ENCODE results near the gene H3-3A. TPM values are rescaled to one million over a fixed set of nuclear protein-coding genes. Genes with fewer than 3 reads are reported as not detected.

Gene H3-3A
- total RNA-seq, 1 experiment from 2014 or later, result 635 TPM

DNA sequence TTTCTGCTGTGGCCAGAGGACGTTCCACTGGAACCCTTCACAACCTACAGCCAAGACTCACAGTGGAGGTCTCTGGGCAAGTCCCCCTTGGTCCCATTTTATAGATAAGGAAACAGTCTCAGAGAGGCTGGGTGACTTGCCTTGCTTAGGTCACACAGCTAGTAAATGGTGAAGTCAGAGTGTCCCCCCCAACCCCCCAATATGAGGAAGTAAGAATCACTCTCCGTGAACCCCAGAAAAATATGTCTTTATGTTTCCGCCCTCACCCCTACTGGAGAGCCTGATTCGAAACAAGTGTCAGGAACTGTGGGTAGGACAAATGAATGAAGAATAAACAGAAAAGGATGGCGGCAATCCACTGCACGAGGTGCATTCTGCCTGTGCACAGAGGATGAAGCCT lies 56.7 kb downstream of the H3-3A start:
- H3K36me3 Mint-ChIP-seq (ENCODE audit: insufficient read depth, unreplicated experiment), result peaks cover 5% of the 10 kb centered on the region
- TF ChIP-seq, protein P1, sequence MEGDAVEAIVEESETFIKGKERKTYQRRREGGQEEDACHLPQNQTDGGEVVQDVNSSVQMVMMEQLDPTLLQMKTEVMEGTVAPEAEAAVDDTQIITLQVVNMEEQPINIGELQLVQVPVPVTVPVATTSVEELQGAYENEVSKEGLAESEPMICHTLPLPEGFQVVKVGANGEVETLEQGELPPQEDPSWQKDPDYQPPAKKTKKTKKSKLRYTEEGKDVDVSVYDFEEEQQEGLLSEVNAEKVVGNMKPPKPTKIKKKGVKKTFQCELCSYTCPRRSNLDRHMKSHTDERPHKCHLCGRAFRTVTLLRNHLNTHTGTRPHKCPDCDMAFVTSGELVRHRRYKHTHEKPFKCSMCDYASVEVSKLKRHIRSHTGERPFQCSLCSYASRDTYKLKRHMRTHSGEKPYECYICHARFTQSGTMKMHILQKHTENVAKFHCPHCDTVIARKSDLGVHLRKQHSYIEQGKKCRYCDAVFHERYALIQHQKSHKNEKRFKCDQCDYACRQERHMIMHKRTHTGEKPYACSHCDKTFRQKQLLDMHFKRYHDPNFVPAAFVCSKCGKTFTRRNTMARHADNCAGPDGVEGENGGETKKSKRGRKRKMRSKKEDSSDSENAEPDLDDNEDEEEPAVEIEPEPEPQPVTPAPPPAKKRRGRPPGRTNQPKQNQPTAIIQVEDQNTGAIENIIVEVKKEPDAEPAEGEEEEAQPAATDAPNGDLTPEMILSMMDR (IDR thresholded peaks at IDR 0.05; ENCODE audit: unreplicated experiment), result no peak
- H3K27me3 Mint-ChIP-seq (ENCODE audit: insufficient read depth, unreplicated experiment), result no peaks in the 10 kb centered on the region
- POLR2A ChIA-PET, result interaction anchor here (1.0 to 5.4 kb wide), 4 partner anchors 9 to 56 kb away, joined by 5 to 54 read pairs (median 18); partner anchors contain the start of gene H3-3A
- no peak overlapping the region for H3K27ac Mint-ChIP-seq (ENCODE audit: low read depth, unreplicated experiment)
- H3K9me3 Mint-ChIP-seq (ENCODE audit: unreplicated experiment), result no peaks in the 10 kb centered on the region
- intact Hi-C loops (cut with micrococcal nuclease), result no loop called here
- DNase-seq (ENCODE audit: unreplicated experiment), result no peak
- CTCF ChIA-PET, result interaction anchor here (0.6 to 6.3 kb wide), 16 partner anchors 9 to 645 kb away, joined by 3 to 131 read pairs (median 3); no protein-coding TSS in a partner anchor
- no TSS peak for BruUV-seq (replicated peaks)
- no peak overlapping the region for H3K4me3 Mint-ChIP-seq (ENCODE audit: unreplicated experiment)
- H3K4me1 Mint-ChIP-seq (ENCODE audit: insufficient read depth, unreplicated experiment), result peaks cover 16% of the 10 kb centered on the region

DNA sequence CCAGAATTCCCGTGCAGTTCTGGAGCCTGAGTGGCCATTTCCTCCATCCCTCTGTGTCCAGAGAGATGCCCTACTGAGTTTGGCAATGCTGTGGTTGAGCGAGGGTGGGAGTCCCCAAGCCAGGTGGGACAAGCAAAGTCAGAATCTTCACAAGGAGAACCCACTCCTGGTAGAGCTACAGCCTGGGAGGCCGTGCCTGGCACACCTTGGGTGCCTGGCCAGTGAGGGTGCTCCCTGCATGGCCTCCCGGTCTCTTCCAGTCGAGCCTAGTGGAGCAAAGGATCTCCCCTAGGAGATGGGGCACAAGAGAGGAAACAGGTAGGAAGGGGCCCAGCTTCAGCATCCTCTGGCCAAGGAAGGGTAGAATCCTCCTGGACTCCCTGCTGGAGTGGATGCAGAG lies 57.9 kb downstream of the H3-3A start:
- H3K27ac Mint-ChIP-seq (ENCODE audit: low read depth, unreplicated experiment), result no peak overlapping the region
- no peaks in the 10 kb centered on the region for H3K9me3 Mint-ChIP-seq (ENCODE audit: unreplicated experiment)
- H3K36me3 Mint-ChIP-seq (ENCODE audit: insufficient read depth, unreplicated experiment), result peaks cover 5% of the 10 kb centered on the region
- BruUV-seq (replicated peaks), result no TSS peak
- DNase-seq (ENCODE audit: unreplicated experiment), result no peak
- peaks cover 28% of the 10 kb centered on the region for H3K4me1 Mint-ChIP-seq (ENCODE audit: insufficient read depth, unreplicated experiment)
- H3K27me3 Mint-ChIP-seq (ENCODE audit: insufficient read depth, unreplicated experiment), result no peaks in the 10 kb centered on the region
- peak overlapping the region; percentile 65 for H3K4me3 Mint-ChIP-seq (ENCODE audit: unreplicated experiment)
- TF ChIP-seq, protein P1 (IDR thresholded peaks at IDR 0.05; ENCODE audit: unreplicated experiment), result no peak
- intact Hi-C loops (cut with micrococcal nuclease), result loop anchor here (5.0 kb wide), 3 partner anchors 38 to 143 kb away; partner anchors contain the start of gene SDE2
- ChIA-PET POLR2A (interaction anchor here (0.7 to 5.4 kb wide), 9 partner anchors 9 to 288 kb away, joined by 3 to 54 read pairs (median 4); partner anchors contain the start of genes H3-3A and PARP1), CTCF (interaction anchor here (0.6 to 6.3 kb wide), 27 partner anchors 10 to 1208 kb away, joined by 3 to 131 read pairs (median 5); partner anchors contain the start of genes H3-3A and LIN9)

DNA sequence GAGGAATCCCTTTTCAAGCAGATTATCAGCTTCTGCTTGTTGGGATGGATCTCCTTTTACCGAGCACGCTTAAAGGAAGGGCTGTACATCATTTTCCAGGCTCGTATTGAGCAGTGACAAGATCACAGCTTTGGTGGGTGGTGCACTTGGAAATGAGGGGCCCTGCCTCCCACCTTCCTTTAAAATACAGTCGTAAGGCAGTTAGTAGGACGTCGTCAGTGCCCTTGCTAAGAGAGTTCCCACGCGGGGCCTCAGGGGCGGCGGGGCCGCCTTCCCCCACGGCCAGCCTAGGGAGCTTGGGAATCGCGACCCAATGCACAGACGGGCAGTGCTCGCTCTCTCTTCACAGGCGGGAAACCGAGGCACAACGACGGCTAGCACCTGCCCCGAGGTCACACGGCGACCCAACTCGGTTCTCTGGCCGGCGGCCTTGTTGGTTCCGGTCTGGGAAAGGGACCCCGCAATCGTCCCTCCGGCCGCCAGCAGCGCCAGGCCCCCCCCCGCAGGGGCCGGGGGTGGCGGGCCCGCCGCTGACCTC lies 58.6 kb downstream of the H3-3A start:
- H3K4me1 Mint-ChIP-seq (ENCODE audit: insufficient read depth, unreplicated experiment), result peaks cover 29% of the 10 kb centered on the region
- no peak for DNase-seq (ENCODE audit: unreplicated experiment)
- H3K27me3 Mint-ChIP-seq (ENCODE audit: insufficient read depth, unreplicated experiment), result no peaks in the 10 kb centered on the region
- ChIA-PET POLR2A (interaction anchor here (0.7 to 5.4 kb wide), 9 partner anchors 10 to 287 kb away, joined by 3 to 54 read pairs (median 4); partner anchors contain the start of genes H3-3A and PARP1), CTCF (interaction anchor here (0.6 to 6.3 kb wide), 28 partner anchors 11 to 1208 kb away, joined by 3 to 131 read pairs (median 5); partner anchors contain the start of genes H3-3A and LIN9)
- peaks cover 5% of the 10 kb centered on the region for H3K36me3 Mint-ChIP-seq (ENCODE audit: insufficient read depth, unreplicated experiment)
- H3K27ac Mint-ChIP-seq (ENCODE audit: low read depth, unreplicated experiment), result no peak overlapping the region
- TF ChIP-seq, protein P1 (IDR thresholded peaks at IDR 0.05; ENCODE audit: unreplicated experiment), result no peak
- no peaks in the 10 kb centered on the region for H3K9me3 Mint-ChIP-seq (ENCODE audit: unreplicated experiment)
- intact Hi-C loops (cut with micrococcal nuclease), result loop anchor here (1.0 to 5.0 kb wide), 6 partner anchors 12 to 646 kb away; partner anchors contain the start of gene SDE2
- peak overlapping the region; percentile 65 for H3K4me3 Mint-ChIP-seq (ENCODE audit: unreplicated experiment)
- no TSS peak for BruUV-seq (replicated peaks)

Other genes with a start within 250 kb of the H3-3A start
- gene TMEM63A, start 180.3 kb upstream of the H3-3A start, total RNA-seq (2022), result 52.1 and 71.2 TPM in 2 replicates
- gene LEFTY1, start 173.6 kb upstream of the H3-3A start, total RNA-seq (2022), result not detected in 2 replicates
- 172 and 173 TPM in 2 replicates for gene PYCR2, start 138.5 kb upstream of the H3-3A start, total RNA-seq (2022)
- gene LEFTY2, start 121.5 kb upstream of the H3-3A start, total RNA-seq (2022), result not detected in 2 replicates
- 59.3 and 61.8 TPM in 2 replicates for gene SDE2, start 63.4 kb upstream of the H3-3A start, total RNA-seq (2022)
- 93.9 and 122 TPM in 2 replicates for gene ACBD3, start 124.0 kb downstream of the H3-3A start, total RNA-seq (2022)
- not detected in 2 replicates for gene MIXL1, start 160.9 kb downstream of the H3-3A start, total RNA-seq (2022)
- gene LIN9, start 246.4 kb downstream of the H3-3A start, total RNA-seq (2022), result 10.3 and 10.4 TPM in 2 replicates